Hippocampal formation (tissue), 2 donors: ENCODE results near the gene RRM2.

ENCODE experiments used
- DNase-seq, 2 donors: peaks; one replicate each; lab custom pipeline; 2025; lab: John Stamatoyannopoulos, UW

RRM2 gene

DNA sequence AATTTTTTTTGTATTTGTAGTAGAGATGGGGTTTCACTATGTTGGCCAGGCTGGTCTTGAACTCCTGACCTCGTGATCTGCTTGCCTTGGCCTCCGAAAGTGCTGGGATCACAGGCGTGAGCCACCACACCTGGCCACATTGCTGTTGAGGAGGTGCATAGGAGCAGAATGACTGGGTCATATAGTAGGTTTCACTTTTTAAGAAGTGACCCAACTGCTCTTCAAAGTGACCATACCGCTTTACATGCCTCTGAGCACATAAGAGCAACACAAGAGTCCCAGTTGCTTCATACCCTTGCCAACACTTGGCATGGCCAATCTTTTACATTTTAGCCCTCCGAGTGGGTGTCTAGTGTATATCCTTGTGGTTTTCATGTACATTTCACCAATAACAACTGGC is 28.9 kb downstream of the RRM2 start:
- no peak for DNase-seq

DNA sequence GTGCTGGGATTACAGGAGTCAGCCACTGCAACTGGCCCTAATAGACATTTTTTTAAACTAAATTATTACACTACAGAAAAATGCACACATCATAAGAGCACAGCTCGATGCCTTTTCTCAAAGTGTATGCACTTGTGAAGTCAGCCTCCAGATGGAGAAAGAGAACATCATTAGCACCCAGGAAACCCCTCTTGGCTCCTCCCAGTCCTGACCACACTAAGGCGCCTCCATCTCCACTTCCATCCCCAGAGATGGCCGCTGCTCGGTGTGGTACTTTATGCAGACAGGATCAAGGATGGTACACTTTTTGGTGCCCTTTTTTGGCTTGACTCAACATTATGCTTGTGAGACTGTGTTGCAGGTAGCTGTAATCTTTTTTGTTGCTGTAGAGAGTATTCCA is 34.8 kb downstream of the RRM2 start:
- DNase-seq: no peak

DNA sequence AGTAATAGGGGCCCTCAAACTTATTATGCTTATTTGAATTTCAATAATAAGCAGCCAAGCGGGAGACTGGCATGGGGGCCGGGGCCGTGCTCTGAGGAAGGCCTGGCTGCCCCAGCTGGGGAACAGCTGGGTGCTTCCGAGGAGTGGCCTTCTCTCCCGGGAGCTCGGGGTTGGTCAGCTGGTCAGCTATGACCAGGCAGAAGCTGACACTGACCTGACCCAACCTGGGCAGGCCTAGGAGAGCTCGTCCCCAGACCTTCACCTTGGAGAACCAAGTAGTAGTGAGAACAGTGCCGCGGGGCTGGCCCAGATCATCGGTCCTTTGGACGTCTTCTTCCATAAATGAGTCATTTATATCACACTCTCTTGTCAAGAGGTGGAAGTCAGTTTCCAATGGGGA is 36.1 kb downstream of the RRM2 start:
- DNase-seq: no peak

DNA sequence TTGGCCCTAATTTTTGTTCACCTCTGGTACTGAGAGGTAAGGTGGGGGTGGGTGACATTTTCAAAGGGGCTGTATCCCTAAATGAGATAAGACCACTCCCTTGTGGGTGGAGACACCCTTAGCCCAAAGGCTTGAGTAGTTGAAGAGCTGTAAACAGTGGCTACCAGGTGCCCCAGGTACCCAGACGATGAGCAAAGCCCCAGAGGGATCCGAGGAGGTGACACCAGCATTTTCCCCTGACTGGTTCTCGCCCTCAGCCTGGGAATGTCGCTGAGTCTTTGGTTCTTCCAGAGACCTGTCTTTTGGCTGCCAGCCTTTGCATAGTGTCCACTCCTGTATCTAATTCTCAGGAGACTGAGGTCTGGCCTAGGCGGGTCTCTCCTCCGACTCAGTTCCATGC is 36.5 kb downstream of the RRM2 start:
- DNase-seq: no peak

DNA sequence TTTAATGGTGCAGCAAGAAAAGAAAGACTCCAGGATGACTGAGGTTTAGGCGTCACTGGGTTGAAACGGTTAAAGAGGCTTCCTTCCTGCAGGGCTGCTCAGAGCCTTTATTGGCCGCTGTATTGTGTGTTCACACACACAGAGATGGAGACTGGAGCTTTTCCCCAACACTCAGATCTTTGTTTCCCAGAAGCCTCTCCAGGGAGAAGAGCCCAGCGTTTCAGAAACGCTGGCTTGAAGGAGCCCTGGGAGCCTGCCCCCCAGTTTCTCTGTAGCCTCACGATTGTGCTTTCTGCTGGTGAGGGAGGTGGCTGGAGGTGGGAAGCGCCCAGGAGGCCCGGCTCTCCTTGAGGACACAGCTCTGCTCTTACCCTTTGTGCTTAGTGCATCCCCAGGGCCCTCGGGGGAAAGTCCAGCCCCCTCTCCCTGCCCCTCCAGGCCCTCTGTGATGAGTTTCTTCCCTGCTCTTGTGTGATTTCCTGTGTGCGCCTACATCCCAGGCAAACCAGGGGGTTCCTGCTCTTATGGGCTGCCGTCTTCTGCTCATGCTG is 37.1 kb downstream of the RRM2 start:
- DNase-seq: no peak

DNA sequence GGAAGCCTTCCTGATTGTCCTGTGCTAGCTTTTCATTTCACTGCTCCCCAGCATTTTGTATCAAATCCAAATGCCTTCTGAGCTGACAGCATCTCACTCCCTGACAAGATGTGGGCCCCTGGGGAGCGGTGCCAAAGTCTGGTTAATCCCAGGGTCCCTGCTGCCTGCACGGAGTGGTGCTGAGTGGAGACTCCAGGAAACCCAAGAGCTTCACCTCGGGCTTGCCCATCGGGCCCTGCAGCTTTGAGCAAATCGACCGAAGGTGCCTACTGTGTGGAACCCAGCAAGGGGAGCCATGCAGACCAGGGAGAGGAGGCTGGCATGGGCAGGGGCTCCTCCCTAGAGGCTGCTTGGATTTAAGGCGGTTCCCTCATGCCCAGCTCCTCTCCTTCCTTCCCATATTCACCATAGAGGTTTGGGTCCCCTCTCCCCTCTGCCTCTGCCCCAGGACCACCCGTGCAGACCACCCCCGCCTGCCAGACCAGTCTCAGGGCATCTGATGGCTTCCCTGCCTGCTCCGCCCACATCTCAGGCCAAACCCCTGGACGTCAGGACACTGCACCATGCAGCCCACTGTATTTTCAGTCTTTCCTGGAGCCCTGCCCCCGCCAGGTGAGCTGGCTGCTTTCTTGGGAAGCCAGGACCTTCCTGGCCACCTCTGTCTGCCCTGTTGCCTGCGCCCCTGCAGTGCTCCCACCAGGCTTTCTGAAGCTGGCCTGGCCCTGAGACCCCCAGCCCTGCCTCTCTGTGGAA is 37.8 kb downstream of the RRM2 start:
- DNase-seq: no peak

DNA sequence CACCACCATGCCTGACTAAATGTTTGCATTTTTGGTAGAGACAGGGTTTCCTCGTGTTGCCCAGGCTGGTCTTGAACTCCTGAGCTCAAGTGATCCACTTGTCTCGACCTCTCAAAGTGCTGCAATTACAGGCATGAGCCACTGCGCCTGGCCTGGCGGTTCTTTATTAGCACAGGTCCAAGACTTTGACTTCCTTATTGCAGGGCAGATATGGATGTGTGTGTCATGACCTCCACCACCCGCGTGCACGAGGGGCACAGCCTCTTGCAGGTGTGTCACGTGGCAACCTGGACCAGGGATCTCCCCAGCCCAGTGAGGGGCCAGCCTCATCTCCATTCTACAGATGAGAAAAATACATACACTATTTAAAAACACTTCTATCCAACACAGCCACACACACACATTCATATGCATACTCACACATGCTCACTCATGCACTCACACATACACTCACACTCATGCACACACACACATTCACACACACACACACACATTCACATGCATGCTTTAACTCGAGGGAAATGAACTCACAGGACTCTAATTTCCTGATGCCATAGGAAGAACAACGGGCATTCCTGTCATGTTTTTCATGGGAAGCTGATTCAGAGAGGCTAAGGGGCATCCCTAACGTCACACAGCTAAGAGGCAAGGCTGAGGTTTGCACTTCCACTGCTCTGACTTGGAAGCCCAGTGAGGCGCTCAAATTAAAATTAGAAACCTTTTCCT is 38.8 kb downstream of the RRM2 start:
- DNase-seq: no peak

DNA sequence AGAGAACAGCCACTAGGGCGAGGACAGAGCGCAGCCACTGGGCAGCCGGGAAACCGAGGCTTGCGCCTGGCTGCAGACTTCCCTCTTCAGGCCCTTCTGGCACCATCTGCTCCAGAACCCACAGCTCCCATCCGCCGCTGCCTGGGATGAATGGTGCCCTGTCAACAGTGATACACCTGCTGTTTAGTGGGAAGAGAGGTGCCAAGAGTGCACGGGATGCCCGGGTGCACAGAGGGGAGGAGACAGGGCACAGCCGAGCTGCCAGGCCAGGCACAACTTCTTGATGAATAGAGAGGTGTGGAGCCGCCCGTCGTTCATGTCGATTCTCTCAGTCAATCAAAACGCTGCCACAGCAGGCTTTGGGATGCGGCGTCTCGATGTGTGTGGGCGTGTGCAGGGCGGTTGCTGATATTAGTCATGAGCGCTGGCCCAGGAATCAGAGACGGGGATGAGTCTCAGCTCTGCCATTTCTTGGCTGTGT is 39.5 kb downstream of the RRM2 start:
- no peak for DNase-seq

DNA sequence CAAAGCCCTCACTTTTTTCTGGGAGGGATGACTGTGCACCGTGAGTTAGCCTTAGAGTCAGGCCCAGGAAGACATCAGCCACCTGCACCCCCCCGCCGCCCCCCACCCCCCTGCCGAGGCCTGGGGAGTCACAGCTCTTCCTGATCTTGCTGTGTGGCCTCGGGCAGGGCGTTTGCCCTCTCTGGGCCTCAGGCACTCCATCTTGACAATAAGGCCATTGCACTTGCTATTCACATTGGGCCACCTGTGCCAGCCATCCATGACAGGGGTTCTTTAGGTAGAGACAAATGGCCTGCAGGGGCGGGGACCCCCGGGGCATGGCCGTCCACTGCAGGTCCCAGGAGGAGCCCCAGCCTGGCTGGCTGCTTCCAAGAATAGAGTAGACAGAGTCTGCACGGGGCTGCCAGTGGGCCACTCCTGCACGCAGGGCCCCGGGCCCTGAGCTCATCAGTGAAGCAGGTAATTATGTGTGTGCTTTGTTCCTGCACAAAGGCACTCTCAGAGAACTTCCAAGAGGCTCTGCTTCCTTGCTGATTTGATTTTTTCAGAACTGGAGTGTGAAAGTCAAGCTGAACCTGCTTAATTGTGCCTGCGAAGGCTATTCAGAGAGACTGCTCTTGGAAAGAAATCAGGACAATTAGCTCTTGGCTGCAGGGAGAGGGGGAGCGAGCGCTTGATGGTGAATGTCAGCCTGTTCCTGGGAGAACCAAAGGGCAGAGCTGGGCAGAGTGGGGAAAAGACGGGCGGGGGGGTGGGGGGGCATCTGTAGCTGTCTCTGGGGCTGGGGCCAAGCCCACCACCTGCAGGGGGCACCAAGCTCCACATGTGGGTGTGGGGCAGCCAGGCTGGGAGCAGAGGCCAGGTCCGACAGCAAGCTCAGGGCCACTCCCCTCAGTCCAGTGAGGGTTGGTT is 40.3 kb downstream of the RRM2 start:
- DNase-seq: peak in 1 of 2 donors; percentile 42

DNA sequence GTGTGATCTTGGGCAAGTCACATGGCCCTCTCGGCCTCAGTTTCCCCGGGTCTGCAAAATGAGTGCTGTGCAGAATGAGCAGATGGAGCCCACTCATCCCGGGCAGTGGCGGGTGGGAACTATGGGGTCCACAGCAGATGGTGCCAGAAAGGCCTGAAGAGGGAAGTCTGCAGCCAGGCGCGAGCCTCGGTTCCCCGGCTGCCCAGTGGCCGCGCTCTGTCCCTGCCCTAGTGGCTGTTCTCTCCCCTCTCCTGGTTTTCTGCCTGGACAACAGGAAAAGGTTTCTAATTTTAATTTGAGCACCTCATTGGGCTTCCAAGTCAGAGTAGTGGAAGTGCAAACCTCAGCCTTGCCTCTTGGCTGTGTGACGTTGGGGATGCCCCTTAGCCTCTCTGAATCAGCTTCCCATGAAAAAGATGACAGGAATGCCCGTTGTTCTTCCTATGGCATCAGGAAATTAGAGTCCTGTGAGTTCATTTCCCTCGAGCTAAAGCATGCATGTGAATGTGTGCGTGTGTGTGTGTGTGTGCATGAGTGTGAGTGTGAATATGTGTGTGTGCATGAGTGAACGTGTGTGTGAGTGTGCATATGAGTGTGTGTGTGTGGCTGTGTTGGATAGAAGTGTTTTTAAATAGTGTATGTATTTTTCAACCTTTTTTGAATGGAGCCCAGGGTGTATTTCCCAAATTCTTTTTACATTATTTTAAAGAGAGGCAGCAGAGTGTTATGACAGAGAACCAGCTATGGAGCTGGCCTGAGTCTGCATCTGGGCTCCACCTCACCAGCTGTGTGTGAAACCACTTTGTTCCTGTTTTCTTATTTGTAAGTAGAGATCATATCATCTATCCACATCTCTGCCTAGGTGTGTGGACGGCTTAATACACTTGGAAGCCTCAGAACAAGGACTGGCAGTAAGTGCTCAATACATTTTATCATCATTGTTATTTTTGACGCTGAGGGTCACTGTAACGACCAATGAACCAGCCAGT is 41.3 kb downstream of the RRM2 start:
- no peak for DNase-seq

DNA sequence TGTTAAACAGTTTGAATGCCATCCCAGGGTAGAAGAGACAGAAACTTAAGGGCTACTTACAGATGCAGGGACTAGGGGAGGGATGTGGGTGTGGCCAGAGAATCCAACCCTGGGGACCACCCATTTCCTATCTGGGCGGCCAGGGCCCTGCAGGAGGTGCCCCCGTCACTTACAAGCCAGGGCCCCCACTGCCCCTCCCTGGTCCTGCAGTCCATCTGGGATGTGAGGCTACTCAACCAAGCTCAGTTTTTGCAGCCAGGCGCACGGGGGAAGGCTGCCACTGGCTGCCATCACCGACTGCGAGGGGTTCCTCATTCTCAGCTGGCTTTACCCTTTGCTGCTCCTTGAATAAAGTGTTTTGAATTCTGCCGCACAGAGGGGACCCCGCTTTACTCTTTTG is 42.1 kb downstream of the RRM2 start:
- DNase-seq: no peak

DNA sequence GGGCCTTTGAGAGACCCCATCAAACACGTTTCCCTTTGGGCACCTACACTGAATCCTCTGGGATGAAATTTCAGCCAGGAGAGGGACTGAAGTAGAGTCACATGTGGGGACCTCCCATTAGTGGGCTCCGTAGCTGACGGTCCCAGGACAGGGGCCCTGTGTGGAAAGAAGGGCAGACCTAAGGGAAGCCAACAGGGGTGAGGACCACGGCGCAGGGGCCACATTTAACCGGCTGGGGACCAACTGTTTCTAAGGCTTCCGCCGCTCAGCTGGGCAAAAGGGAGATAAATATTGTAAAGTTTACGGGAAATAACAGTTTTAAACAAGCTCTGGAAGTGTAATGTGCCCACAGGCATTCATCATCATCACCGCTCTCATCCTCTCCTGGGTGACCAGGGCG is 42.7 kb downstream of the RRM2 start:
- no peak for DNase-seq

DNA sequence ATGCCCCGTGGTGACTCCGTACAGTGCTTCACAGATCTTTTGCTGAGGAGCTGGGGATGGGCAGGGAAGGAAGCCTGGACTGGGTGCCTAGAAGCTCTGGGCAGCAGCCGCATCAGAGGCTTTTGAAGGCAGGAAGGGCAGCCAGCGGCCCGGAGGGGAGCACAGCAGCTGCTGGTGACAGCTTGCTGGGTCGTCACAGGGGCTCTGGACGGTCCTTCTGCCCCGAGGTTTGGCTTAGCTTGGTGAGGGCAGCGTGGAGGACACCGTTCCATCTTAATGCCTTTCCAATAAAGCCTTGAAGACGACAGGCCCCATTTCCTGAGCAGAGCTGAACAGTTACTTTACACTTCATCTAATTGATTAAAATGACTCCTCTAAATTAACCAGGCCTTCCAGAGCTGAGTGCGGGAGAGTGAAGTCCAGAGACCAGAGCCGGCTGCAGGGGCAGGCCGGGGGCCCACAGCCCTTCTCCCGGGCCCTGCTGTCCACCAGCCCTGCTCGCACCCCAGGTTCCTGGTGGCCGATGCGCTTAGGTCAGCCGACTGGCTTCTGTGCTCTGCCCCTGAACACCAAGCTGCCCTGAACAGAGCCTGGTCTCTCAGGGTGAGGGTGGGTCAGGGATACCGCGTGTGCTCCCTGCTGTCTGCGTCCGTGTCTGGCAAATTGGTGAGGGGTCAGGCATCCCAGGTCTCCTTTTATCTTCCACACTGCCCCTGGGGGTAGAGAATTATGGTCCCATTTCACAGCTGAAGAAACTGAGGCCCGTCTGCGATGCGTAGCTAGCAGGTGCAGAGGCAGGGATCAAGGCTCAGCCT is 43.5 kb downstream of the RRM2 start:
- DNase-seq: no peak

DNA sequence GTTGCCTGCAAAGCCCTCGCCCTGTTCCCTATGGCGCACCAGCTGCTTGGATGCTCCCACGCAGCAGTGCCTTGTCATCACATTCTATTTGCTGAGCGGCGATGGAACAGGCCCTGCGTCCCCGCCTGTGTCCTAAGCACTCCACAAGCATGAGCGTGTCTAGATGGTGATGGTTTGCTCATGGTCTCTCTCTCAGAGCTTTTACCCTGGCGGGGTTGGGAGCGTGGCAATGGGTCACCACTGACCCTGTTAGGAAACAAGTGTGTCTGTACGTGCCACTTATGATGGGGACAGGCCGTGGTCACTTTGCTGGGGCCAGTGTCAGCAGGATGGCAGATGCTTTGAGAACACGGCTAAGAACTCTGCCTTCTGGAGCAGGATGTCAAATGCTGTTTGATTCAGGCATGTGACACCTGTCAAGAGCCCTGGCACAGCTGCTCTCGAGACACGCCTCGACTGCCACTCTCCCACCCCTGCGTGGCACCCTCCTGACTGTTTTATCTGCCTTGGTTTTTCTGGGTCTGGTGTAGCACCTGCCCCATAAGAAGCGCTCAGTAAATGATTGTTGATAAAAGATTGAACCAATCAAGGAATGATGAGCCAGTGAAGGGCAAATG is 44.2 kb downstream of the RRM2 start:
- no peak for DNase-seq

DNA sequence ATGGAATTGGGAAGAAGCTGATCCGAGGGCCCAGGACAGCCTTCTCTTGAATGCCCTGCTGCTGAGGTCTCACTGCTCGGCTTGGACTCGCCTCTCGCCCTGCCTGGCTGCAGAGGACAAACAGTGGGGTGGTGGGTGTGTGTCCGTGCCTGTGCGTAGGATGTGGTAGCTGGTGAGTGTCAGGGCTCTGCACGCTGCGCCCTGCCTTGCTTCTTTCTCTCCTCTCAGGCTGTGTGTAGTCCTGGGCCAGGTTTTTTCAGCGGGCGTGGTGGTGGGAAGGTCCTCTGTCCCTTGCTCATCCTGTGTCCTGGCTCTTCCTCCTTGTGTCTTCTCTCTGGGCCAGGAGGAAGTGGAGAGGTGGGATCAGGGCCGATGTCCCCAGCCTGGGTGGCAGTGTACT is 44.8 kb downstream of the RRM2 start:
- no peak for DNase-seq

DNA sequence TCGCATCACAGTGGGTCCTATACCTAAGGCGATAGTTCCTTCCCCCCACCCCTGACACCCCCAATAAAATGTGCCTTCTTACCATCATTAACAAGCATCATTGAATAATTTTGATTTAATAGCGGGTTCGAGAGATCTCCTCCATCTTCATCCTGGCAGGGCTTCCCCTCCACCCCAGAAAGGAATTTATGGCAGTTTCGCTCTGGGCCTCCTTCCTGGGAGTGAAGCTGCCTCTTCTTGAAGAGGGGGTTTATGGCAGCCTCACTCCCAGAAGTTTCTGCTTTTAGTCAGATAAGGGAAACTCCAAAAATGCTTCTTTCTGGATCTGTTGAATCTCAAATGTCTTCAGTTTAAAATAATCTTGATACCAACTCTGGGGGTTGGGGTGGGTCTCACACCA is 45.7 kb downstream of the RRM2 start:
- DNase-seq: no peak

DNA sequence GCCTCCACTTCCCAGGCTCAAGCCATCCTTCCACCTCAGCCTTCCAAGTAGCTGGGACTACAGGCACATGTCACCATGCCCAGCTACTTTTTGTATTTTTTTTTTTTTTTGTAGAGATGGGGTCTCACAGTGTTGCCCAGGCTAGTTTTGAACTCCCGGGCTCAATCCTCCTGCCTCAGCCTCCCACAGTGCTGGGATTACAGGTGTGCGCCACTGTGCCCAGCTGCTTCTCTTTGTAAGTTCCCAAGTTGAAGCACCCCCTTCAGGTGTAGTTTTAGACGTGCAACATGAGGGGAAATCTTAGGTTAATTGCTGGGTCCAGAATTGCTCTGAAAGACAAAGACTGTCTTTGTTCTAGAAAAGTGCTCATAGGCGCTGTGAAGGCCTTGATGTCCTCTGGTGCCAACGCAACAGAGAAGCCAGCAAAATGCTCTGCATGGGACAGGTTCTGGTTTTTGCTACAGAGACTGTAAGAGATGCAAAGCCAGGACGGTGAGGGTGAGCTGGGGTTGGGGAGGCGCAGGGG is 46.6 kb downstream of the RRM2 start:
- no peak for DNase-seq

DNA sequence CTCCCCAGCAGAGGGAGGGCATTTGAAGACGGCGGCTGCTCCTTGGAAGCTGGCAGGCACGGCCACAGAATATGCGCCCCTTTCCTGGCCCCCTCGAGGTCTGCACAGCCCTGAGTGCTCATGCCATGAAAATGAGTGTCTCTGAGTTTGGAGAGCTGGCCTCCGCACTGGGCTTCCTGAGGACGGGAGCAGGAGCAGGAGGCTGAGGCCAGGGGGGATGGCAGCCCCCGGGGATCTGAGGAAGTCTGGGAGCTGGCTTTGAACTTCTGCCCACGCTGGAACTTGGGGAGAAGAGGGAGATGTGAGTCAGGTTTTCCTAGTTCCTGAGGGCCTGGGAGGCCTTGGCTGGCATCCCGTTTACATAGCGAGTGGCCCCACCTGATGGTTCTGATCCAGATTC is 47.0 kb downstream of the RRM2 start:
- no peak for DNase-seq

DNA sequence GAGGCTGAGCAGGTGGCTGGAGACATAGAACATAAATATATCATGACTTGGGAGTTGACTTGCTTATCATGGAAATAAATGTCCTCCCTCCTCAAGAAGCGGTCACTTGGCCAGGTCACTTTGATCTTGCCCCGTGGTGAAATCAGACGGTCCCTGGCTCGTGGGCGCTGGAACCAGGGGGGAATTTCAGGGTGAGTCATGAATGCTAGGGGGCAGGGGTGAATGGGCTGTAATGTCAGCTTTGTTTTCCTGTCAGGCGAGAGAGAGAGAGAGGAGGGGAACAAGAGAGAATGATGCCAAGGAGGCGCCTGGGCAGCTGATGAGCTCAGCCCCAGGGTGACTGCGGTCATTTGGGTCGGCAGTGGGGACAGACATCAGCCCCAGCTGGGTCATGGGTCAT is 47.7 kb downstream of the RRM2 start:
- DNase-seq: no peak
